ENCODE measurements around the gene CC2D2A.

The CC2D2A gene

DNA sequence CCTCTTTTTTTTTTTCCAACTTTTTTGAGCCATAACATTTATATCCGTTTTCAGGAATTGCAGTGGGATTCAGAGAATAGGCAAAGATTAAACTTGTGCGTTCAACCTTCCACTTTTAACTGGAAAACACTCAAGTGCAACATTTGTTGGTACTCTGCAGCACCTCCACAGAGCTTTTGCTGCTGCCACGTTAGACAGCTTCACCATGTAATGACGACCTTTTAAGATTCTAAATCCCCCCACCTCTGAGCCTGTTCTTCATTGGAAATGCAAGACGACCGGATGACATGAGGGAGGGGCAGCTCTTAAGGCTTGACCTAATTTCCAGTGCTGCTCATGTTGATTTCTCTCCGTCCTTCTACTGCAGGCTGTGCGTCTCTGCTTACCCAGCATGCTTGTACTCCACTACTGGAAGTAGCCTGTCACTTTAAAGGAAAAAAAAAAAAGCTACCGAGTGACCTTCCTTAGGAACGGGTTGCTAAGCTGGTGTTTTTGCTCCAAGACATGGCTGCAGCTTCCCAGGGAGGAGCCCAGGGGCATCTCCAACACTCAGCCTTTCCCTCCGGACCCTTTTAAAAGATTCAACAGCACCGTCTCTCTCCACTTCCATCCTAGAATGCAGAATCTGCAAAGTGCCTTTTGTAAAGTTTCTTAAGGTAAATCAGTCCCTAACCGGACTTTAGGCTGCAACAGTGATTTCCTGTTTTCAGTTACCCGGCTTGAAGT is at the start of gene CC2D2A:
TSS of gene CC2D2A (plus strand) at position 481 of the 726 bp plus-strand sequence. CDS start 6,051 bp downstream, outside the sequence.
- no peak within 1 kb of the TSS for H3K4me3 ChIP-seq (ENCODE audit: low read depth, low read length)
- no peak for DNase-seq (ENCODE audit: low read depth)
- TF ChIP-seq MYC (IDR thresholded peaks at IDR 0.05; ENCODE audit: low read depth, low read length) (no peak), POLR2A (IDR thresholded peaks at IDR 0.05; ENCODE audit: extremely low read depth, insufficient read length) (no peak), CTCF (IDR thresholded peaks at IDR 0.05; ENCODE audit: low read depth, low read length) (no peak)
- TF ChIP-seq, protein P1, sequence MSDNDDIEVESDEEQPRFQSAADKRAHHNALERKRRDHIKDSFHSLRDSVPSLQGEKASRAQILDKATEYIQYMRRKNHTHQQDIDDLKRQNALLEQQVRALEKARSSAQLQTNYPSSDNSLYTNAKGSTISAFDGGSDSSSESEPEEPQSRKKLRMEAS (IDR thresholded peaks at IDR 0.05; ENCODE audit: low read depth, low read length): no peak

DNA sequence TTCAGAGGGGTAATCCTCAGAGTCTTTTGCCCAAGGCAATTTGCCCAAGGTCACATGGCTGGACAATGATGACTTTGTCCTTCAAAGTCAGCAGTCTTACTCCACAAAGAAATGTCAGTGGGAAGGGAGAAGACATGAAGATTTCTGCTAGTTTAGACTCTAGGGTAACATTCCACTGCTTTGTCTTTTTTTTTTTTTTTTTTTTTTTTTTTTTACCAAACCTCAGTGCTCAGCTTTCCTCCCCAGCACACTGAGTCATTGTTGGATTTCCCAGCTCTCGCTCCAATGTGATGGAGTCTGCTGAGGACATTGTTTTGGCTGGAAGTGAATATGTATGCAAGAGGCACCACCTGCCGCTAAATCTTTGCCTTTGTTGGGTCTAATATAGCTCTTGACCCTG is 49.0 kb upstream of the CC2D2A start:
- TF ChIP-seq POLR2A (IDR thresholded peaks at IDR 0.05; ENCODE audit: extremely low read depth, insufficient read length) (no peak), CTCF (IDR thresholded peaks at IDR 0.05; ENCODE audit: low read depth, low read length) (no peak), MYC (IDR thresholded peaks at IDR 0.05; ENCODE audit: low read depth, low read length) (no peak)
- TF ChIP-seq, protein P1 (IDR thresholded peaks at IDR 0.05; ENCODE audit: low read depth, low read length): no peak
- DNase-seq (ENCODE audit: low read depth): no peak

GRCh38 chr4:15423285-15423711 is 46.4 kb upstream of the CC2D2A start:
- TF ChIP-seq CTCF (IDR thresholded peaks at IDR 0.05; ENCODE audit: low read depth, low read length) (no peak), MYC (IDR thresholded peaks at IDR 0.05; ENCODE audit: low read depth, low read length) (no peak), POLR2A (IDR thresholded peaks at IDR 0.05; ENCODE audit: extremely low read depth, insufficient read length) (no peak)
- TF ChIP-seq, protein P1 (IDR thresholded peaks at IDR 0.05; ENCODE audit: low read depth, low read length): no peak
- DNase-seq (ENCODE audit: low read depth): no peak
- H3K4me3 ChIP-seq (ENCODE audit: low read depth, low read length): no peak overlapping the region

More for the DNA sequence above, 49.0 kb upstream of the CC2D2A start:
- H3K4me3 ChIP-seq (ENCODE audit: low read depth, low read length): no peak overlapping the region

GRCh38 chr4:15425520-15425919 is 44.2 kb upstream of the CC2D2A start:
- no peak for DNase-seq (ENCODE audit: low read depth)
- TF ChIP-seq, protein P1 (IDR thresholded peaks at IDR 0.05; ENCODE audit: low read depth, low read length): no peak
- TF ChIP-seq POLR2A (IDR thresholded peaks at IDR 0.05; ENCODE audit: extremely low read depth, insufficient read length) (no peak), CTCF (IDR thresholded peaks at IDR 0.05; ENCODE audit: low read depth, low read length) (no peak), MYC (IDR thresholded peaks at IDR 0.05; ENCODE audit: low read depth, low read length) (no peak)
- H3K4me3 ChIP-seq (ENCODE audit: low read depth, low read length): no peak overlapping the region

DNA sequence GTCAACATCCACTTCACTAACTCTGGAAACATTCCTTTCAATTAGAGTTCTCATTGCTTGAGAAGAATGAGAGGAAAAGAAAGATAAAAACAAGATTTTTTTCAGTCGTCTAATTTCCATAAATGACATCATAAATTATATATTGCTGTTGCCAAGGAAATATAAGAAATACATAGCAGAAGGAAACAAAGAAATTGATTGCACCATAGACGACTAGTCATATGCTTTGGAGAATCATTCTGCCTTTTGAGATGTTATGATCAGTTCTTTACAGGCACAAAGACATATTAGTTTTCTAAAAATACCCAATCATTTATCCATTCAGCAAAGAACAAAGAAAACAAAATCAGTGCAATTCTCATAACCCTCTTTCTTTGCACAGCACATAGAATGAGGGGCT is 42.5 kb upstream of the CC2D2A start:
- H3K4me3 ChIP-seq (ENCODE audit: low read depth, low read length): no peak overlapping the region
- TF ChIP-seq, protein P1 (IDR thresholded peaks at IDR 0.05; ENCODE audit: low read depth, low read length): no peak
- TF ChIP-seq POLR2A (IDR thresholded peaks at IDR 0.05; ENCODE audit: extremely low read depth, insufficient read length) (no peak), CTCF (IDR thresholded peaks at IDR 0.05; ENCODE audit: low read depth, low read length) (no peak), MYC (IDR thresholded peaks at IDR 0.05; ENCODE audit: low read depth, low read length) (no peak)
- DNase-seq (ENCODE audit: low read depth): no peak
